Activated CD4-positive, alpha-beta memory T cell treated with anti-CD3 and anti-CD28 coated beads for 36 hours (primary cell): ENCODE measurements around the gene LOXHD1. TPM values are rescaled to one million over a fixed set of nuclear protein-coding genes. Genes with fewer than 3 reads are reported as not detected.

Source experiments
- CTCF ChIA-PET: fragments of 350-600 bp; sonication (Branson Sonifier 250); formaldehyde crosslinking; loops from one replicate; lab custom pipeline; 2021; ENCODE audit warnings: antibody characterized with exemption, inconsistent platforms; lab: Charles Lee
- POLR2A ChIA-PET: fragments of 350-600 bp; sonication (Branson Sonifier 250); formaldehyde crosslinking; loops from one replicate; lab custom pipeline; 2021; ENCODE audit warnings: antibody characterized with exemption; lab: Charles Lee
- DNase-seq: peaks from one replicate; pipeline ENCODE4 v3.0.0-alpha.2; 2020
- H3K27ac Mint-ChIP-seq: one replicate; pipeline ENCODE4 v1.8.0; 2021; ENCODE audit warnings: mixed read lengths
- H3K27me3 Mint-ChIP-seq: one replicate; pipeline ENCODE4 v1.8.0; 2021; ENCODE audit warnings: mixed read lengths
- H3K36me3 Mint-ChIP-seq: one replicate; pipeline ENCODE4 v1.8.0; 2021; ENCODE audit warnings: mixed read lengths
- H3K4me1 Mint-ChIP-seq: one replicate; pipeline ENCODE4 v1.8.0; 2021; ENCODE audit warnings: low read depth, mixed read lengths
- H3K4me3 Mint-ChIP-seq: one replicate; pipeline ENCODE4 v1.8.0; 2021; ENCODE audit warnings: mild to moderate bottlenecking, mixed read lengths
- H3K9me3 Mint-ChIP-seq: one replicate; pipeline ENCODE4 v1.8.0; 2021; ENCODE audit warnings: mixed read lengths
- intact Hi-C: fragments of 100-400 bp; cut with micrococcal nuclease; formaldehyde crosslinking; loops from one replicate; pipeline ENCODE4 v1.15.1; 2023
- total RNA-seq, 2 experiments: library from RNA; stranded (reverse); gene quantifications; one replicate each; pipeline ENCODE4 v1.2.3, GENCODE V29; 2021

Gene LOXHD1
- total RNA-seq, 2 experiments from 2014 or later, result 0.05 TPM; not detected in 1

DNA sequence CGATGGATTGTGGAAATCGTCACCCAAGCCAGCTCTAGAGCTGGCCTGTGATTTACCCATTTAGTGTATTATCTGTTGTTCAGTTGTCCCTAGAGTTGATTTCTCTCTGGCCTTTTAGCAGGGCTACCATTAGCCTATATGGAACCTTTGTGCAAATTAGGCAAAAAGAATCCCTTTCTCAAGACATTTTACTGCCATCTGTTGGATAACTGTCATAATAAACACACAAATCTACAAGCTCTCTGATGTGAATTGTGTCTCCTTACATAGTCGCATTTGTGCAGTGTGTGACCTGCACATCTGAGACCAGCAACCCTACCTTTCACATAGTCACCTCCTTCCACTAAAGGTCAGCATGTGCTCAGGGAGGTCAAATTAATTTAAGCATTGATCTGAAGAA lies 34.0 kb downstream of the LOXHD1 start:
- ChIA-PET POLR2A (no interaction called here), CTCF (interaction anchor here (0.6 to 2.4 kb wide), 4 partner anchors 35 to 474 kb away, joined by 3 to 9 read pairs (median 5); no protein-coding TSS in a partner anchor)
- intact Hi-C loops, result no loop called here
- no peak for DNase-seq
- Mint-ChIP-seq H3K4me3 (no peak overlapping the region), H3K27me3 (no peaks in the 10 kb centered on the region), H3K4me1 (peaks cover 17% of the 10 kb centered on the region), H3K27ac (no peak overlapping the region), H3K9me3 (no peaks in the 10 kb centered on the region), H3K36me3 (no peaks in the 10 kb centered on the region)

DNA sequence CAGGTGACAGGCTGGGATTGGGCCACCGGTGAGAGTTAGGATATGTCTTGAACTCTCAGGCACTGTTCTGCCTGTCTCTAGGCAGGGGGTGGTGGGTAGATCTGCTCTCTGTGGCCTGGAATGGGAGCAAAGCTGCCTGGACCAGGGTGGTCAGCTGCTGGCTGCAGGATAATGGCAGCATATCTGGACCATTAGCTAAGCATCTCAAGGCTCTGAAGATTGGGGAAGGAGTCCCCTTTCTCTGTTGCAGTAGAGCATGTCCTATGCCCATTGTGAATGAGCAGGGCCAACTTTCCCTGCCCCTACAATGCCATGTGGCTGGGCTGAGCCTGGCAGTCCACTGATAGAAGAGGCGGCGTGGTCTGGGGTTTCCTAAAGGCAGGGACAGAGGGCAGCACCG lies 34.6 kb downstream of the LOXHD1 start:
- Mint-ChIP-seq H3K36me3 (no peaks in the 10 kb centered on the region), H3K9me3 (no peaks in the 10 kb centered on the region), H3K27me3 (no peaks in the 10 kb centered on the region), H3K4me3 (no peak overlapping the region), H3K27ac (no peak overlapping the region), H3K4me1 (peaks cover 17% of the 10 kb centered on the region)
- POLR2A ChIA-PET, result no interaction called here
- intact Hi-C loops, result no loop called here
- CTCF ChIA-PET, result interaction anchor here (1.0 to 2.4 kb wide), 2 partner anchors 35 to 51 kb away, joined by 3 to 9 read pairs; no protein-coding TSS in a partner anchor
- no peak for DNase-seq

DNA sequence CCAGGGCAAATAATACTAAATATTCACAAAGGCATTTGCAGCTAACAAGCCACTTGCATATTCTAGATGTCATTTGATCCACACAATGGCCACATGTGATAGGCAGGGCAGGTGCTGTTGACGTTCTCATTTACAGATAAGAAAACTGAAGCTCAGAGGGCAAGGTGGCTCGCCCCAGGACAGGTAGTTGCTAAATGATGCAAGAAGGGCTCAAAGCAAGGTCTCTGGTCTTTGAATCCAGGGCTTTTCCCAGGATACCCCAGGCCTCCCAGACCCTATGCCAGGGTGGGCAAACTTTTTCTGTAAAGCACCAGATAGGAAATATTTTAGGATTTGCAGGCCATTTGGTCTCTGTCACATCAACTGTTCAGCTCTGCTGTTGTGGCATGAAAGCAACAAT lies 35.1 kb downstream of the LOXHD1 start:
- Mint-ChIP-seq H3K36me3 (no peaks in the 10 kb centered on the region), H3K9me3 (no peaks in the 10 kb centered on the region), H3K27ac (no peak overlapping the region), H3K27me3 (no peaks in the 10 kb centered on the region), H3K4me3 (no peak overlapping the region), H3K4me1 (peaks cover 17% of the 10 kb centered on the region)
- CTCF ChIA-PET, result interaction anchor here (2.4 kb wide), 1 partner anchor 36 kb away, joined by 9 read pairs; no protein-coding TSS in a partner anchor
- POLR2A ChIA-PET, result no interaction called here
- DNase-seq, result no peak
- intact Hi-C loops, result no loop called here

DNA sequence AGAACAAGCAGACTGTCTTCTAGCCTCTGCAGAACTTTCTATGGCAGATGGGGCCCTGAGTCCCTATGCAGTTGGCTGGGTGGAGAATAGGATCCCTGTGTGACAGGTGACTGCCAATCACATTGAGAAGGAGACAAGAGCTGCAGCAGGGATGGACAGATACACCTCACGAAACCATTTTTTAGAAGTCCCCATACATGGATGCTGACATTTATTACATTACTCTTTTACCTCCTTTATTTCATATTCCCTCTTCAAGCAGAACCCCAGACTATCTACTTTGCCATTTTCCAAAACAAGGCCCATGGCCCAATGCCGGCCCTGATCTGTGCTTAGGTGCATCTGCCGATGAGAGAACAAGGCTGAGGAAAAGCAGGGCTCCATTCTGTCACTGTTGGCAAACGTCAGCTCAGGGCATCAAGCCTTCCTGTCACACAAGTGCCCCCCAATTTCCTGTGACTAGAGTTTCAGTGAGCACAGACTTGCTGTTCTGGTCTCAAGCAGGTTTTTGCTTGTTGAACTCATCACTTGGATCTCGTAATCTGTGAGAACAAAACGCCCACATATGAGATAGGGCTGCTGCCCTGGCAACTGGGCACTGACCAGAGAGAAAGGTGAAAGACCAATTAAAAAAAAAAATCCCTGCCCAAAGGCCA lies 35.8 kb downstream of the LOXHD1 start:
- Mint-ChIP-seq H3K36me3 (no peaks in the 10 kb centered on the region), H3K9me3 (no peaks in the 10 kb centered on the region), H3K4me3 (no peak overlapping the region), H3K27me3 (peaks cover 3% of the 10 kb centered on the region), H3K27ac (no peak overlapping the region), H3K4me1 (peaks cover 17% of the 10 kb centered on the region)
- intact Hi-C loops, result no loop called here
- ChIA-PET POLR2A (no interaction called here), CTCF (no interaction called here)
- DNase-seq, result no peak

DNA sequence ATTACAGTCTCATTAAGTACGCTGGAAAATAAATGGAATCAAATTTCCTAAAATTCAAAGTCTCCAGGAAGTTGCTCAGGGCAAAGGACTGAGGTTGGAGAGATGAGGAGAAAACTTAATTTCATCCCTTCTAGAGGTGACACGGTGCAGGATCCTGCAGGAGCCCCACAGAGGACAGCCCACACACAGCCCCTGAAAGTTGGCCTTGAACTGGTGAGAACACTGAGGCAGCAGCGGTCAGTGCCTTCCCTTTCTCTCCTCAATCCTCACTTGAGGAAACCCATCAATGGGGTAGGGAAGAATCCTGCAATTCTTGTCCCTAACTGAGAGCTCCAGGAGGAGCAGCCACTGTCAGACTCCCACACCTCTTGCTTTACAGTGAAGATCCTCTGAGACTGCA lies 37.5 kb downstream of the LOXHD1 start:
- Mint-ChIP-seq H3K27ac (no peak overlapping the region), H3K36me3 (no peaks in the 10 kb centered on the region), H3K27me3 (peaks cover 5% of the 10 kb centered on the region), H3K9me3 (no peaks in the 10 kb centered on the region), H3K4me1 (peaks cover 15% of the 10 kb centered on the region), H3K4me3 (no peak overlapping the region)
- intact Hi-C loops, result no loop called here
- DNase-seq, result no peak
- POLR2A ChIA-PET, result no interaction called here
- CTCF ChIA-PET, result no interaction called here

DNA sequence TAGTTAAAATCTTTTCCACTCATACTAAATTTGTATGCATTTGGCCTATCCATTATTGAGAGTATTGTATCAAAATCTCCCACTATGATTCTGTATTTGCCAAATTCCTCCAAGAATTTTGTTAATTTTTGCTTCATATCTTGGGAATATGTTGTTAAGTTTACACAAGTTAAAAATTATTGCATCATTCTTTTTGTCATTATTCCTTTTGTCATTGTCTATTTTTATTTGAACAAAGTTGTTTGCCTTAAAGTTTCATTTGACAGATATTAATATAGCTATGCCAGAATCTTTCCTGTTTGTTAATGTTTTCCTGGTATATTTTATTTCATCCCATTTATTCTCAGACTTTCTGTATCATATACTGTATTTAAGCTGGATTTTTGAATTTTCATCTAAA lies 41.3 kb downstream of the LOXHD1 start:
- H3K4me3 Mint-ChIP-seq, result no peak overlapping the region
- no peaks in the 10 kb centered on the region for H3K9me3 Mint-ChIP-seq
- no peaks in the 10 kb centered on the region for H3K4me1 Mint-ChIP-seq
- DNase-seq, result no peak
- no peak overlapping the region for H3K27ac Mint-ChIP-seq
- no peaks in the 10 kb centered on the region for H3K36me3 Mint-ChIP-seq
- intact Hi-C loops, result no loop called here
- peaks cover 5% of the 10 kb centered on the region for H3K27me3 Mint-ChIP-seq
- ChIA-PET CTCF (no interaction called here), POLR2A (no interaction called here)

DNA sequence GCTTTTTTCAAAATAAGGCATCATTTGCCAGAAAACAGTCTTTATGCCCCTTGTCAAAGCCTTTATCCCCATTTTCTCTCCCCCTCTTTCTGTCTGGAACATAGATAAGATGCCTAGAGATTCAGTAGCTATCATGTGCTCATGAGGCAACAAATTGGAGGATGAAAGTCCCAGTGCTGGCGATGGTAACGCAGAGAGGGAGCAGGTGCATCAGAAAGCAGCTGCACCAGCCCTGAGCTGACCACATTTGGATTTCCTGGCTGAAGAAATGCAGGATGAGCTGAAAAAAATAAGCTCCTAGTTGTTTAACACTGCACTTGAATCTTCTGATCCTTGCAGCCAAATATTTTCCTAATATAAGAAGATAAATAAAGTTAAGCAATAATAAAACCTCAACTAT lies 48.0 kb downstream of the LOXHD1 start:
- no peak overlapping the region for H3K4me3 Mint-ChIP-seq
- DNase-seq, result no peak
- intact Hi-C loops, result no loop called here
- ChIA-PET CTCF (interaction anchor here (1.4 kb wide), 1 partner anchor 9 kb away, joined by 4 read pairs; no protein-coding TSS in a partner anchor), POLR2A (no interaction called here)
- H3K27me3 Mint-ChIP-seq, result peaks cover 3% of the 10 kb centered on the region
- no peak overlapping the region for H3K27ac Mint-ChIP-seq
- H3K36me3 Mint-ChIP-seq, result no peaks in the 10 kb centered on the region
- H3K9me3 Mint-ChIP-seq, result no peaks in the 10 kb centered on the region
- H3K4me1 Mint-ChIP-seq, result no peaks in the 10 kb centered on the region

DNA sequence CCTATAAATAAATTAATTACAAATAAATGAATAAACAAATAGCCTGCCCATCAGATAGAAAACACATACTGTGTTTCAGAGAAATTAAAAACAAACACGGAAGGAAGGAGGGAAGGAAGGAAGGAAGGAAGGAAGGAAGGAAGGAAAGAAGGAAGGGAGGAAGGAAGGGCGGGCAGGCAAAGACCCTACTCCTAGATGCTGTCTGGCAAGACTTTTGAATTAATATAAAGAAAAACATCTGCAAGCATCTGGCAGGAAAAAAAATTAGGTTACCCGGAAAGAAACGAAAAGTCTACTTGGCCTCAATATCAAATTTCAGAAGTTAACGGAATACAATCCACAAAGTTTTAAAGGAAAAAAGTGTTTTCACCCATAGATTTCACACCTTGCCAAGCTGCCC lies 49.1 kb downstream of the LOXHD1 start:
- ChIA-PET CTCF (no interaction called here), POLR2A (no interaction called here)
- no peak for DNase-seq
- Mint-ChIP-seq H3K27me3 (peaks cover 7% of the 10 kb centered on the region), H3K4me3 (no peak overlapping the region), H3K36me3 (no peaks in the 10 kb centered on the region), H3K9me3 (no peaks in the 10 kb centered on the region), H3K4me1 (no peaks in the 10 kb centered on the region), H3K27ac (no peak overlapping the region)
- intact Hi-C loops, result no loop called here

DNA sequence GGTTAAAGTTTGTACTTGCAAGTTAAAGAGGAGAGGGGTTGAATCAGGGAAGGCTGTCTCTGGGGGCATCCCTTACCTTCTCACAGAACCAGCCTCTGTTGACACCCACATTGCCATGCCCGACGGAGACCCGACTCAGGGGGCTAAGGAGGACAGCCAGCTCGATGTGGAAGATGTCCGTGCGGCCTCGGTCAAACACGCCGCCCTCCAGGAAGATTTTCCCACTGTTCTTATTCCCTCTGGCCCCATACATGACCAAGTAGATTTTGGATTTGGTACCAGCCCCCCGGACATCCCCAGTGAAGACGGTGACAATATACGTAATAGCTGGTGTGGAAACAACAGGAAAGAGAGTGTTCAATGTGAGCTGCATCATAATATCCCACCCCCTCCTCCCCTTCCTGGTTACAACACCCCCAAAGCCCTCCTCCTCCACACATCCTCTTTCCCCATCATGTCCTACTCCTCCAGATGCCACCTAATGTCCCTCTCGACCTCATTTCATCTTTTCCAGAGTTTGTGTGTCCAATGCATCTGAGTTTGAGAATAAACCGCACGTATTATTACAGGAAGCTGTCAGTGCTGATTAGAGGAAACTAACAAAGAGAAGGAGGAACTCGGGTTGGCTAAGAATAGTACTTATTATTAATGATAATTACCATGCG lies 55.7 kb downstream of the LOXHD1 start:
- POLR2A ChIA-PET, result no interaction called here
- CTCF ChIA-PET, result no interaction called here
- Mint-ChIP-seq H3K36me3 (no peaks in the 10 kb centered on the region), H3K27ac (no peak overlapping the region), H3K4me1 (no peaks in the 10 kb centered on the region), H3K27me3 (peaks cover 13% of the 10 kb centered on the region), H3K9me3 (no peaks in the 10 kb centered on the region), H3K4me3 (no peak overlapping the region)
- DNase-seq, result no peak
- intact Hi-C loops, result no loop called here

DNA sequence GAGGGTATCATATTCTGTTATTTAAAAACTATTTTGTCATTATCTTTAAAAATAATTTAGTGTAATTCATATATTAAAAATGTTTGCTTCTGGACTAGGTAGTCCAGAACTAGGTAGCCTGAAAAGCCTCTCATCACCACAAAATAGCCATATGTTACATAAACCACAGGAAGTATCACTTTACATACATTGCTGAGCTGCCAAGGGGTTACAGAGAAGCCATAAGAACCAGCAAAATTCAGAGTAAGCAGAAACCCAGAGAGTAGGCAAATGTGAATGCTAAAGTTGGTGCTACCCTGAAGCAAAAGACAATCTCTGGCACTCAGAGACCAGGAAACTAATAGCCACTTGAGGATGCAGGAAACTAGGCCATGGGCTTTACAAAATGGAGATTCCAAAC lies 60.9 kb downstream of the LOXHD1 start:
- Mint-ChIP-seq H3K27ac (no peak overlapping the region), H3K4me3 (no peak overlapping the region), H3K4me1 (no peaks in the 10 kb centered on the region), H3K27me3 (peaks cover 17% of the 10 kb centered on the region), H3K36me3 (no peaks in the 10 kb centered on the region), H3K9me3 (no peaks in the 10 kb centered on the region)
- ChIA-PET POLR2A (no interaction called here), CTCF (no interaction called here)
- no peak for DNase-seq
- intact Hi-C loops, result no loop called here

DNA sequence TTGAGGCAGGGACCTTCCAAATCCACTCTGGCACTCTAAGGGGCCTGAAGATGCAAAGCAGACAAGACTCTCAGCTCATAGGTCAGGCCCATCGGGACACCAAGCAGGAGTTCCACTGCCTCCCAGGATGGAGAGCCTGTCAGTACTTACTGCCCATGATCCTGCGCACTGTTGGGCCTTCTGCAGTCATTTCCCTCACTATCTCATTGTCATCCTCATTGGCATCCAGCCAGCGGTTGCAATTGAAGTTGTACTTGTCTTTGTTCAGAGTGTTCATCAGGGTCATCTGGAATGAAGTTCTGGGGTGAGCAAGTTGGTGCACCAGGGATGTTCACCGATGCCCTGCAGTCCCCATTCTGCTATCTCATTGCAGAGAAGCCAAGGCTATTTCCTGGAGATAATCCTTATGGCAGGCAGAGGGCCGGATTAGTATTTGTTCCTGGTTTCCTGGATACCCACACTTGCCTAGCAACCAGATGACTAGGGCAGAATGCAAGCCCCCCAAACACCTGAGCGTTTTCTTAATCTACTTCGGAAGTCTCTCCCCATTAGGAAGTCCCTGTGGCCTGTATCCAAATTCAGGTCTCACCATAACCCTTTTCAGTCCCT lies 65.1 kb downstream of the LOXHD1 start:
- CTCF ChIA-PET, result no interaction called here

DNA sequence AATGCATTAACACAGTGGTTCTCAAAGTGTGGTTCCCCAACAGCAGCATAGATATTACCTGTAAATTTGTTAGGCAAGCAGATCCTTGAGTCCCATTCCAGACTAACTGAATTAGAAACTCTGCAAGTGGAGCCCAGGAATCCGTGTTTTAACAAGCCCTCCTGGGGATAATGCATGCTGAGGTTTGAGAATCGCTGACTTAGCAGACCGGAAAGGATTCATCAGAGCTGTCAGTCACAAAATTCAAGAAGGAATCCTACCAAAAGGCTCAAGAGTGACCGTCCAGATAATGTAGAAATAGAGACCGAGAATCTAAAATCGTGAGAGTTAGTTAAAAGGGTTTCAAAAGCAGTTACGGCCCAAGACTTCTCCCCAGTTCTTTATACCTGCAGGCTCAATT lies 66.9 kb downstream of the LOXHD1 start:
- DNase-seq, result no peak
- ChIA-PET CTCF (no interaction called here), POLR2A (no interaction called here)
- Mint-ChIP-seq H3K27ac (no peak overlapping the region), H3K4me3 (no peak overlapping the region), H3K4me1 (no peaks in the 10 kb centered on the region), H3K9me3 (no peaks in the 10 kb centered on the region), H3K36me3 (no peaks in the 10 kb centered on the region), H3K27me3 (peaks cover 12% of the 10 kb centered on the region)
- intact Hi-C loops, result no loop called here

More for the DNA sequence above, 65.1 kb downstream of the LOXHD1 start:
- DNase-seq, result no peak
- intact Hi-C loops, result no loop called here
- Mint-ChIP-seq H3K4me1 (no peaks in the 10 kb centered on the region), H3K27me3 (peaks cover 12% of the 10 kb centered on the region), H3K36me3 (no peaks in the 10 kb centered on the region), H3K27ac (no peak overlapping the region), H3K9me3 (no peaks in the 10 kb centered on the region), H3K4me3 (no peak overlapping the region)
- POLR2A ChIA-PET, result no interaction called here
